ENCODE data around the gene PHF3.

- TF ChIP-seq CTCF (IDR thresholded peaks at IDR 0.05) (no peak), ATF1 (CRISPR knock-in tag; IDR thresholded peaks at IDR 0.05) (no peak), E2F4 (CRISPR knock-in tag; IDR thresholded peaks at IDR 0.05; ENCODE audit: borderline replicate concordance, low read depth) (no peak)
Observed at GRCh38 chr6:63745784-63746183, 110.2 kb downstream of the PHF3 start.
